Activated CD4-positive, alpha-beta T cell treated with anti-CD3 and anti-CD28 coated beads for 1 hour (primary cell): ENCODE measurements around the gene BORCS5.

Source experiments
- DNase-seq: peaks from one replicate; pipeline ENCODE4 v3.0.0-alpha.2; 2020

Gene BORCS5

DNA sequence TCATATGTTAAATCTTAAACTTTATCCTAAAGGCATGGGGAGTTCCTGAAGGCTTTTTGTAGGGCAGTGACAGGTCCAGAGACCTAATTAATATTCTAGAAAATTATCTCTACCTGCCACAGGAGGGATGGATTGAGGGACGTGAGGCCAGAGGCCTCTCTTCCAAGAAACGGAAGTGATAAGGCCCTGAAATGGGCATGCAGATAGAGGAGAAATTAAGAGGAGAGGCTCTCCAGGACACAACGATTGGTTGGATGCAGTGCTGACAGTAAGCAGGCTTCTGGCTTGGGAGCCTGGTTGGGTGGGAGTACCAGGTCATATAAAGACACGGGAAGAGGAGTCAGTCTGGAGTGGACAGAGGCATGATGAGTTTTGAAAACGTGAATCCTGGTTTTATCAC lies 3.1 kb upstream of the BORCS5 start:
- no peak for DNase-seq

DNA sequence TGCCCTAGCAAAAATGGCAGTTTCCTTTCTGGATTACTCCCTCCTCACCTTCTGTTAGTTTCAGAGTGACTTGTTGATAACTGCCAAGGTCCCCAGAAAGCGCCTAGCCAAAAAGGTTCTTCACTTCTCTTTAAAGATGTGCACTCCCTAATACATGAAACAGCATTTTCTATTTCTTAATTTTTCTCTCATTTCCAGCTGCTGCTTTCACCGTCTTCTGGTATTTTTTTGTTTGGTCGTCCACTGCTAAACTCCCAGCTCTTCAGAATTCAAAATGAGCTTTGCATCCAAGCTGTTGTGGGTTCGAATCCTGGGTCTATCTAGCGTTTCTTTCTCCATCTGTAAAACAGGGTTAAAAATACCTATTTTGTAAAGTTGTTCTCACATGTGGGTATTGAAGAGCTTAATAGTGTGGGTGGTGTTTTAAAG lies 397 bp upstream of the BORCS5 start:
- DNase-seq: no peak

DNA sequence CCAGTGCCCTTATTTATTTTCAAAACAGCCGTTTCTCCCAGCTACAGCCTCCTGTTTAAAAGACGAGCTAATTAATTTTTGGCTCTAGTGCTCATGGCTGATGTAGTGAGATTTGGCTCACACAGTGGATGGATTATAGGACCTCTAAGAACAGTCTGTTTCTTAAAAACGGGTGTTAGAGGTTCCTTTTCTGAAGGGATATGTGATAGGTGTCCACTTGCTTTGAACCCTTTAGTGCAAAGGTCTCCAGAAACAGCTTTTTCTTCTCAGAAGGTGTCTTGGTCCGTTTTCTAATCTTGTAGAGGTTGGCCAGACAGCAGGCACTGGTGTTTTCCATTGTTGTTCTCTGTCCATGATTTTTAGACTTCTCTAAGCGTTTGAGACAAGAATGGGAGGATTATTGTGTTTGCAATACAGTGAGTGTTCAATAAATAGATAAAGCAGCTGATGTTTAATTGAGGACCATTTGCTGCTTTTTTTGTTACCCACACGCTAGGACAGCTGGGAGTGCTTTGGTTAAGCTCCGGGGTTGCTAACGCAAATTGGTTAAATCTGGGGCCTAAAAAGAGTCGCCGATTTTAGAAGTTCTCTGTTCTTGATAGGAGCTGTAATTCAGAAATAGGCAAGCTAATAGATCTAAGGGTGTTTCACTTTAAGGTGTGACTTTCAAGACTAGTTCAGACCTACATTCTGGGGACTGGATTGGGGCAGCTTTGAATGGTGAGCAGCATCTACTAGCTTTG lies 1.0 kb downstream of the BORCS5 start:
- no peak for DNase-seq

DNA sequence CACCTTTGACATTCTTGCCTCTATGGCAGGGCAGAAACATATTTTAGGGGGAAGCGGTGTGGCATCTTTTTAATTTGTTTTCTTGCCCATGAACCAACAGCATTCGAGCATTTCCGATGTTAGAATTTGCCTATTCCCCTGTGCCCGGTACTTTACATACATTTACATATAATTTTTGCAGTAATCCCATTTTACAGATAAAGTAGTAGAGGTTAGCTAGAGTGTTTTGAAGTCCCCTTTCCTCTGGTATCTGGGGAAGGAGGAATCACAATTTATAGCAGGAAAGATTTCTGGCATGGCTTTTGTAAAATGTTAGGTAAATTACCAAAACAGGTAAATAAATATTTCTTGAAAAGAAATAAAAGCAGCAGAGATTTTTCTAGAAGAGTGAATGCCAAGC lies 1.6 kb downstream of the BORCS5 start:
- DNase-seq: no peak

DNA sequence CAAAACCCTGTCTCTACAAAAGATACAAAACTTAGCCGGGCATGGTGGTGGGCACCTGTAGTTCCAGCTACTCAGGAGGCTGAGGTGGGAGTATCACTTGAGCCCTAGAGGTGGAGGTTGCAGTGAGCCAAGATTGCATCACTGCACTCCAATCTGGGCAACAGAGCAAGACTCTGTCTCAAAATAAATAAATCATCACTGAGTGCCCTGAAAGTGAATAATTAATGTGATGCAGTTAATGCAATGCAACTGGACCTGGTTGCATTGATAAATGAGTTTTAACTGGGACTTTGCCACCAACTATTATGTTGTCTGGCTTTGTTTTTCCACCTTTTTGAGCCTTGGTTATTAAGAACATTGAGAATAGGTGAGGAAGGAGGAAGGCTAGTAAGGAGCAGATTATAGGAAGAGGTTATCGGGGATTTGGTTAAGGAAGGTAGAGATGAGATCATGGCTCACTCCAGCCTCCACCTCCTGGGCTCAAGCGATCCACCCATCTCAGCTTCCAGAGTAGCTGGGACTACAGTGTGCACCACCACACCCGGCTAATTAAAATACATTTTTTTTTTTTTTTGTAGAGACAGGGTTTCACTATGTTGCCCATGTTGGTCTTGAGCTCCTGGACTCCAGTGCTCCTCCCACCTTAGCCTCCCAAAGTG lies 8.0 kb downstream of the BORCS5 start:
- DNase-seq: no peak

GRCh38 chr12:12365446-12365802 lies 8.5 kb downstream of the BORCS5 start:
- no peak for DNase-seq

DNA sequence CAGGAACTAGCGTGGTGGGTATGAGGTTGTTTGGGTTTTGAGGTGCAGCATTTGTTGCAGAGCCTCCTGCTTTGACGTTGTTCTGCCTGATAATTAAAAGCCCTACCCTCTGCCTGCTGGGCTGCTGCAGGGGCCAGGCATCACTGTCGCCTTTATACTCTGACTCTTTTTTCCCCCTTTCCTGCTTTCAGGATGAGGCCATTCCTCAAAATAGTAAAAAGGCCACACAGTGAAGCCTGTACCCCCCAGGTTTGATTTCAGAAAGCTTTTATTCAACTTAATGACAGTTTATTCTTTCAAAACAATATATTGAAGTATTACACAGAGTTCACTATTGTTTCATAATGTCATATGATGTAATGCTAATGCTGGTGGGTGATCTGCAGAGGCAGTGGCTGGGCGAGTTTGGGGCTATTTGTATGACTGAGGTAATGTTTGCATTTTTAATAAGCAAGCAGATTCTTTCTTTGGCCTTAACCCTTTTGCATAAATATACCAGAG lies 9.1 kb downstream of the BORCS5 start:
- no peak for DNase-seq

DNA sequence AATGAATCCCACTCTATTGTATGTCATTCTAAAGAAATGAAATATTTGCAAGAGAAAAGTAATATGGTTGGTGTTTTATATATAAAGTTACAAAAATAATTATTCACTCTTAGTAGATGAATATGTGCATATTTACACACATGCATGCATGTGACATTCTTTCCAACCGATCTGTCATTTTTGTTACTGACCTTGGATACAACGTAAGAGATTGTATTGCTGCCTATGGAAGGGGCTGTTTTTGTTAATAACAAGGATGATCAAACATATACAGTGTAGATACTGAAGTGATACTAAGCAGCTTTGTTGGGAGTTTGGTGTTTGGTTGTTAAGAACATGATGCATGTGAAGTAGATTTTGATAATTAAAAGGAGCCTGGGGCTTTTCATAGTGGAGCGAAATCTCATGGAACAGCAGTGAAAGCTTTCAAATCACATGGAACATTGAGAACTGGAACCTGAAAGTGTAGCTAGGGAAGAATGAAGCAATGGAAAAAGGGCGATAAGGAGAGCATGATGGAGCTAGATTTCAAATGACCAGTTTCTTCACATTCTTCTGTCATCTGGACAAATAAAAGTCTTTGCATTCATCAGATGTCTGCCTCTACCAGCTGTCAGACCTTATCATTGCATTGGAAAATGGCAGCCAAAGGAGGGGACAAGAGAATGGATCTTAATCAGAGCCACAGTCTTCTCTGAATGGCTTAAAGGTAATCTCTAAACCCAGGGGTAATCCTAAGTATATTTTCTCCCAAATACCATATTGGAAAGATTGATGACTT lies 10.0 kb downstream of the BORCS5 start:
- DNase-seq: no peak

DNA sequence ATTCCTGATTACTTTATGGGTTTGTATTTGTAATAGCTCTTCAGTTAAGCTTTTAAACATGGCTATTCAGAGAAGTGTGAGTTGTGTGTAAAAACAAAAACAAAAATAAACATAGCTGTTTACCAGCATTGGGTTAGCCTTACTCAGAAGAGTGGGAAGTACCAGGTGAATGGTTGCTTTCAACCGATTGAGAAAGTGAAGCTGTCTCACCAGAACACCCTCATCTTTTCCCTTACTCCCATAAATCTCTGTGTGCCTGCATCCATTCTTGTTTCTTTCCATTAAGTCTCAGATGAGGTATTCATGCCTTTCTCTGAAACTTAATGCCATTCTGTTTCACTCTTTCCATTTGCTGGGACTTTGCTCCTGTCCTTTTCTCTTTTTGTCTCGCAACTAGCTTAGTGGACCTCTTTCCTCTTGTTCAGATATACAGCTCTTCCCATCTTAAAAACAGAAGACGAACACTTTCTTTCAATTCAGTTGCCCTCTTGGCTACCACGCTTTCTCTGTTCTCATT lies 10.7 kb downstream of the BORCS5 start:
- DNase-seq: no peak

GRCh38 chr12:12372946-12373722 lies 16.3 kb downstream of the BORCS5 start:
- no peak for DNase-seq

DNA sequence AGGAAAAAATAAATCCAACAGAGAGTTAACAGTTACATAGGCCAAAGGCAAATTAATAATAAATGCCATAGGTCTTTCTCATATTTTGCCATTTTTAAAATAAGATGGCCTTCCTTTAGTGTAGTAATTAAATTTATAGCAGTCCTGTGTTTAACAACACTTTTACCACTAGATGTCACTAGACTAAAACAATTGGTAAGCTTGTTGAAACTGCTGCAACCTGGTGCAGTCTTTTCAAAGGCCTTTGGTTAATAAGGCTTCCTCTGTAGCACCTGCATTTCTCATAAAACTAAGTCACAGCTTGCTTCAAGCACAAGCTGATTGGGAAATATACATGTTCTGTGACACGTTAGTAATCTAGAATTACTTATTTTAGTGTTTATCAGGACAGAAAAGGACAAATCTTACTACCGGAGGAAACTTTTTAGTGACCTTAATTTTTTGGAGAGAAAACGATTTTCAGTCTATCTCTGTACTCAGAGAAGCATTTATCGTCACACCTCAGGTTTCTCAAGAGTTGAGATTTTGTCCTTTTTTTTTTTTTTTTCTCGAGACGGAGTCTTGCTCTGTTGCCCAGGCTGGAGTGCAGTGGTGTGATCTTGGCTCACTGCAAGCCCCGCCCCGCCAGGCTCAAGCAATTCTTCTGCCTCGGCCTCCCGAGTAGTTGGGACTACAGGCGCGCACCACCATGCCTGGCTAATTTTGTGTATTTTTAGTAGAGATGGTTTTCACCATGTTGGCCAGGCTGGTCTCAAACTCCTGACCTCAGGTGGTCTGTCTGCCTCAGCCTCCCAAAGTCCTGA lies 20.0 kb downstream of the BORCS5 start:
- DNase-seq: no peak

GRCh38 chr12:12378616-12379015 lies 21.7 kb downstream of the BORCS5 start:
- no peak for DNase-seq

- no peak for DNase-seq
Measured at GRCh38 chr12:12379831-12380730, 23.2 kb downstream of the BORCS5 start.

GRCh38 chr12:12380949-12381593 lies 24.2 kb downstream of the BORCS5 start:
- no peak for DNase-seq

GRCh38 chr12:12381982-12382381 lies 25.1 kb downstream of the BORCS5 start:
- DNase-seq: no peak

DNA sequence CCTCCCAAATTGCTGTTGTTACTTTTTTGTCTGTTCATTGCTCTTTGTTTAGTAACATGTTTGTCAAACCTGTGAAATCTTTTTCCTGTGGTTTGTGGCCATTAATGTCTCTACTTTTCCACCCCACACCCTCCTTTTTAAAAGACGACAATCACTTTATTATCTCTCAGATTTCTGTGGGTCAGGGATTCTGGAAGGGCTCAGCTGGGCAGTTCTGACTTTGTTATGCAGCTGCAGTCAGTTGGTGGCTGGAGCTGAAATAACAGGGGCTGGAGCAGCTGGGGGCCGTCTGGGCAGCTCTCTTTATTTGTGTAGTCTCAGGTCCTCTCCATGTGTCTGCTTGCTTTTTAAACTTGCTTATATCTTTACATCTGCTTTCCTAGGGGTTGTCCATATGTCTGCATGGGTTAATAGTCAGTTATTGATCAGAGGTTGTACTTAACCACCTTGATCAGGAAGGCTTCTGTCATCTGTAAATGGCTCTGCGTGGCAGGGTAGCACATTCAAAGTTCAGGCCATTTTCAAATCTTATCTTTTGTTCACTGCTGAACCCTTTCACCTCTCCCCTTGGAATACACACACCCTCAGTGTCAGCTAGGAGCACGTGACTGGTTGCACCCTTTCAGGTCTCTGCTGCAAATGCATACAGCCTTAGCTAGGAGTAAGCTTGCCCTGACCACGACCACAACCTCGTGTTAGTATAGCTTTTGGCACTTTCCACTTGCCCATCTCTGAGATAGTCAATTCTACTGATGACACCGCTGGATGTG lies 27.9 kb downstream of the BORCS5 start:
- DNase-seq: no peak

- no peak for DNase-seq
Measured at GRCh38 chr12:12387501-12387900, 30.6 kb downstream of the BORCS5 start.

DNA sequence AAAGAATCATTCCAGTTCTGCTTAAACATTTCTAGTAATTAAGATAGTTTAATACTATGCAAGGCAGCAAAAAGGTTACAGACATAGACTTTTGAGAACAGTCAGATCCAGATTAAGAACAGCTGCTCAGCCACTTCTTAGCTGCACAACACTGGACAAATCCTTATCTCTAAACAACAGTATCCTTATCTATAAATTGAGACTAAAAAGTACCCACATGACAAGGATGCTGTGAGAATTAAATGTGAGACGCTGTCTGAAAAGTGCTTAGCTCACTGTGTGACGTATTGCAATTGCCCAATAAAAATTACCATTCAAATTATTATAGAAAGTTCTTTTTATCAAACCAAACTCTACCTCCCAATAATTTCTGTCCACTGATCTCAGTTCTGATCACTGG lies 35.5 kb downstream of the BORCS5 start:
- DNase-seq: no peak

GRCh38 chr12:12393171-12393570 lies 36.3 kb downstream of the BORCS5 start:
- no peak for DNase-seq
